Psoas muscle (tissue), 8 donors: ENCODE measurements around the gene SLC6A7. TPM values are rescaled to one million over a fixed set of nuclear protein-coding genes. Genes with fewer than 3 reads are reported as not detected.
A peak's percentile ranks its signal among the peaks of the same experiment; 100 is the strongest.

Experiments used
- ATAC-seq, 4 donors: fragments of 200-7000 bp; cut with Tn5 transposase; one replicate each; pipeline ENCODE4 v1.9.1; 2020; ENCODE audit warnings: moderate library complexity in 3 of 4, mild to moderate bottlenecking in 2 of 4
- DNase-seq, 2 donors: peaks; one replicate each; pipeline ENCODE4 v3.0.0-alpha.2; 2020
- H3K27ac ChIP-seq: fragments of 200-600 bp; one replicate; pipeline ENCODE4 v1.8.0; 2022
- H3K27me3 ChIP-seq, 3 donors: fragments of 200-600 bp in 1 of 3; one replicate each; pipeline versions ENCODE4 v1.6.1 to v1.8.0; 2013 to 2022; ENCODE audit warnings: low read length in 2 of 3, mild to moderate bottlenecking in 2 of 3, moderate library complexity in 1 of 3; ENCODE audit not compliant: insufficient read depth in 3 of 3
- H3K36me3 ChIP-seq, 2 donors: fragments of 200-600 bp in 1 of 2; one replicate each; pipeline versions ENCODE4 v1.6.1 to v1.8.0; 2013 to 2022; ENCODE audit warnings: low read depth in 1 of 2, mild to moderate bottlenecking in 1 of 2, moderate library complexity in 1 of 2; ENCODE audit not compliant: insufficient read depth in 1 of 2
- H3K4me1 ChIP-seq: fragments of 200-600 bp; one replicate; pipeline ENCODE4 v1.8.0; 2022
- H3K4me3 ChIP-seq: fragments of 200-600 bp; one replicate; pipeline ENCODE4 v1.8.0; 2022; ENCODE audit warnings: mild to moderate bottlenecking
- H3K9me3 ChIP-seq: fragments of 200-600 bp; one replicate; pipeline ENCODE4 v1.8.0; 2022
- CTCF ChIP-seq: fragments of 200-600 bp; IDR thresholded peaks from one replicate; pipeline ENCODE4 v1.8.0; 2022; ENCODE audit warnings: antibody characterized with exemption
- WGBS, 3 donors: extraction: QIAGEN DNeasy Blood & Tissue Kit; methylation state at CpG; one replicate each; pipeline versions ENCODE4 v1.1.6 to v1.1.7; 2013; 5-methylcytosine and 5-hydroxymethylcytosine counted together
- intact Hi-C, 2 donors: fragments of 100-400 bp; cut with DNase I; formaldehyde crosslinking; loops; one replicate each; pipeline versions ENCODE4 v1.11.0 to v1.14.2; 2022
- polyA plus RNA-seq, 3 donors: library from polyadenylated mRNA; stranded (reverse); fragments of 200-250 nt; gene quantifications; one replicate each; pipeline ENCODE4 v1.2.3, GENCODE V29; 2013
- total RNA-seq, 4 donors: library from RNA; stranded (reverse); fragmentation: NEBNext Ultra II Directional in 2 of 4; extraction: Animal tissue kit (Norgen Biotek cat#: 25700) in 2 of 4; gene quantifications; one replicate each; pipeline versions ENCODE4 v1.2.1 to v1.2.4, GENCODE V29; 2021 to 2023
- donor health status: healthy with polysubstance abuse.
- donor health status: DM: no; HTN: no; CAD: no; lungs with moderate emphysema.
- donor health status: Bipolar disorder and iron deficiency.
- donor health status: healthy.
- donor health status: DM: yes; HTN: yes; CAD: no.
- donor health status: DM: no; HTN: no; CAD: no.
- donor health status: DM: no; HTN: no; CAD: no.
- donor health status: DM: yes; HTN: yes; CAD: no.

Gene SLC6A7
- total and polyA plus RNA-seq, 7 donors: not detected

DNA sequence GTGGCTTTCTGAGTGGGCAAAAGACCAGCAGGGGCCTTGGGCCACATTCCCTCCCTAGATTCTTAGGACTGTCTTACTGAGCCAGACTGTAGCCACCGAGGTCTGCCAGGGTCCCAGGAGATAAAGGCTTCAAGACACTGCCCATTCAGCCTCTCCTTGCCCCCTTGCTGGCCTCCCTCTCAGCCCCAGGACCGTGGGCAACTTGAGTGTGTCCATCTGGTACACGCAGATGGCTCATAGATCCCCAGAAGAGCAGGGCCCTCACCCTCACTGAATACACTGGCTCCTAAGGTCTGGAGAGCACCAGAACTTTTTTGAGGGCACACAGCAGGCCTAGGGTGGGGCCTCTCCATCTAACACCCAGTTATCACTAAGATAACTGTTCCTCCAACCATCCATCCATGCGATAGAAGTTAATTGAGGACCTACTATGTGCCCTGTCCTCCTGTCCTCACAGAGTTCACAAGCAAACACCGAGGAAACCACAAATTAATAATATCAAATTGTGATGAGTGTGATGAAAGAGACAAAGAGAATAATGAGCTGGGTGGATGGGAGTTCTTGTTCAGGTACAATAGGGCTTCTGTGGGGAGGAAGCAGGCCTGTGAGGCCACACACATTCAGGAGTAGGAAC, 29.3 kb upstream of the SLC6A7 start:
- H3K27me3 ChIP-seq: no peaks in the 10 kb centered on the region
- no peak overlapping the region for H3K4me3 ChIP-seq
- ATAC-seq (no peak), DNase-seq (no peak)
- H3K27ac ChIP-seq: peak overlapping the region; percentile 66
- intact Hi-C loops: loop anchor here (1.0 to 10.0 kb wide), 4 partner anchors 56 to 194 kb away; partner anchors contain the start of gene TCOF1 (in 1 of the 2)
- no peaks in the 10 kb centered on the region for H3K9me3 ChIP-seq
- 73 to 83% (median 78%) methylated on average over 5 of the region's 5 CpGs for WGBS, 3 donors
- no peaks in the 10 kb centered on the region for H3K36me3 ChIP-seq
- TF ChIP-seq CTCF: no peak
- peaks cover 21% of the 10 kb centered on the region for H3K4me1 ChIP-seq

DNA sequence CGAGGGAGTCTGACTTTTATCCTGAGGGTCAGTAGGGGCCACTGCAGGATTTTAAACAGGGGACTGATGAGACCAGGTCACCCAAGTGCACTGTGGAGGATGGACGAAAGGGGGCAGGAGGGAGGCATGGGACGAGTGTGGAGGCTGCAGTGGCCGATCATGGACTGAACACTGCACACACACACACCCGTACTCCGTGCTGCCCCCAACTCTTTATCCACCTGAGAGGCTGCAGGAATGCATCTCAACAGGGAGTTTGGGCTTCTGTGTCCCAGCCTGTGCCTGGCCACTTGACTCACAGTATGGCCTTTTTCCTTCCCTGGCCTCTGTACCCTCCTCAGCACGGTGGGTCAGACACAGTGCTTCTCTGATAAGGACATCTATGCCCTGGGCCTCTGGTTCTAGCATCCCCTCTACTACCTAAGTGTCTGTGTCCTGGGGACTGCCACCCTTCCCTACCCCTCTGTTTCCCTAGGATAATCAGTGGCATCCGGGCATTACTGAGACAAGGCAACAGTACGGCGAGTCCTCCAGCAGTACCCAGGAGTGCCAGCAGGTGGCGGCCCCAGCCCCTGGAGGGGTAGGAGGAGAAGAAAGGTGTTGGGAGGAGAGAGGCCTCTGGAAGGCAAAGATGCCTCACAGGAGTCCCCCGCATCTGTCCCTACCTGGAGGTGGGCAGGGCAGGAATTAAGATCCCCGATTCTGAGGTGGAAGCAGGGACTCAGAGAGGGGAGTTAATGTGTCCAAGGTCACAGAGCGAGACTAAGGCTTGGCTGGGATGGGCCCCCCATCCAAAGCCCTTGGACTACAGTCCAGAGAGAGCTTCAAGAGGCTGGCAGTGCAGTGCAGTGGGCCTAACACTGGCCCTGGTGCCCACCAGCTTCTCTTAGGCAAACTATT, 28.4 kb upstream of the SLC6A7 start:
- no peaks in the 10 kb centered on the region for H3K36me3 ChIP-seq
- DNase-seq (peak; percentile 85 to 92), ATAC-seq (peak; percentile 80 to 92 (median 88))
- no peaks in the 10 kb centered on the region for H3K9me3 ChIP-seq
- WGBS, 3 donors: 38 to 53% (median 51%) methylated on average over 14 of the region's 14 CpGs
- TF ChIP-seq CTCF: peak; percentile 98
- peaks cover 19% of the 10 kb centered on the region for H3K4me1 ChIP-seq
- intact Hi-C loops: loop anchor here (1.0 to 10.0 kb wide), 4 partner anchors 55 to 193 kb away; partner anchors contain the start of gene TCOF1 (in 1 of the 2)
- H3K27ac ChIP-seq: peak overlapping the region; percentile 55
- no peak overlapping the region for H3K4me3 ChIP-seq
- no peaks in the 10 kb centered on the region for H3K27me3 ChIP-seq

- no peak for TF ChIP-seq CTCF
- H3K9me3 ChIP-seq: no peaks in the 10 kb centered on the region
- peak overlapping the region; percentile 55 for H3K27ac ChIP-seq
- ATAC-seq (no peak), DNase-seq (no peak)
- no peaks in the 10 kb centered on the region for H3K27me3 ChIP-seq
- peaks cover 18% of the 10 kb centered on the region for H3K4me1 ChIP-seq
- no peak overlapping the region for H3K4me3 ChIP-seq
- intact Hi-C loops: loop anchor here (5.0 to 10.0 kb wide), 2 partner anchors 190 to 193 kb away; partner anchors contain the start of gene TCOF1 (in 1 of the 2)
- 90 to 99% (median 97%) methylated on average over 3 of the region's 3 CpGs for WGBS, 3 donors
- no peaks in the 10 kb centered on the region for H3K36me3 ChIP-seq
These were observed 27.7 kb upstream of the SLC6A7 start for GRCh38 chr5:150162142-150162513.

GRCh38 chr5:150163035-150163434, 26.8 kb upstream of the SLC6A7 start:
- Histone ChIP-seq H3K9me3 (no peaks in the 10 kb centered on the region), H3K27ac (peak overlapping the region; percentile 41), H3K36me3 (no peaks in the 10 kb centered on the region), H3K27me3 (no peaks in the 10 kb centered on the region), H3K4me3 (no peak overlapping the region), H3K4me1 (peaks cover 18% of the 10 kb centered on the region)
- 68 to 80% (median 71%) methylated on average over 3 of the region's 3 CpGs for WGBS, 3 donors
- no peak for TF ChIP-seq CTCF
- ATAC-seq (no peak), DNase-seq (no peak)
- intact Hi-C loops: loop anchor here (5.0 to 10.0 kb wide), 2 partner anchors 189 to 192 kb away; partner anchors contain the start of gene TCOF1 (in 1 of the 2)
